IPS DF 4.7 (cell line): ENCODE measurements around the gene ARHGAP35.
"Not testable (repeated sequence)": the region's sequence is repeated elsewhere in the genome, so short reads cannot be mapped to it uniquely, and the experiment has no call there.

Experiments
- DNase-seq: peaks from one replicate; pipeline ENCODE4 v3.0.0-alpha.2; 2013; ENCODE audit warnings: low spot score; ENCODE audit errors: extremely low read depth

Gene ARHGAP35

DNA sequence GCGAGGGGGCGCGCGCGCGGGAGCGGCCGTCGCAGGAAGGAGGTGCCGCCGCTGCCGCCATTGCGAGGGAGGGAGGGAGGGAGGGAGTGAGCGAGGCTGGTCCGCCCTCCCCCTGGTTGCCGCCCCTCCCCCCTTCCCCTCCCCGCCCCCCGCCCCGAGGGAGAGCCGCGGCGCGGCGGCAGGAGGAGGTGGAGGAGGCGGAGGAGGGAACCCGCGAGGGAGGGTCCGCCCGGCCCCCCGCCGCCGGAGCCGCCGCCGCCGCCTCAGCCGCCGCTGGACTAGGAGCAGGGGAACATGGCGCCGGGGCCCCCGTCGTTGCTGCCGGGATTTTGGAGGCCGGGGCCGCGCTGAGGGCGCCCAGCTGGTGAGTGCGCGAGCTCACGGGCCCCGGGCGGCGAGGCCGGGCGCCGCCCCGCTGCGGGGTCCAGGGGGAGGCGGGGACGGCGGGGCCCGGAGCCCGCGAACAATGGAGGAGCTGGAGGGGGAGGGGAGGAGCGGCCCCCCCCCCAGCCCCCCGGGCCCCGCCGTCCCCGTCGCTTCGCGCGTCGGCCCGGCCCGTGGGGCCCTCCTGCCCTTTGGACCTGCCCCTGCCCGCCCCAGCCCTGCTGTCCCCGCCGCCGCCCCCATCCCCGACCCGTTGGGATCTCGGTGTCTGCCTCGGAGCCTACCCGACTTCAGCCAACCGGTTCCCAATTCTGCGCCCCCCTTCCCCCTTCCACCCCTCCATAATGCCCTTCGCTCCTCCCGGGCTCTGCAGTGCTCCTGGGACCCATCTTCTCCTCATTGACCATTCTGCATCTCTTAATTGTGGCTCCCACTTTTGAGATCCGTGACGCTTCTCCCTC is at the start of gene ARHGAP35:
Gene ARHGAP35 (plus strand): TSS at position 152 of the 845 bp plus-strand sequence. CDS start 57,679 bp downstream, outside the sequence.
- DNase-seq, result no peak

DNA sequence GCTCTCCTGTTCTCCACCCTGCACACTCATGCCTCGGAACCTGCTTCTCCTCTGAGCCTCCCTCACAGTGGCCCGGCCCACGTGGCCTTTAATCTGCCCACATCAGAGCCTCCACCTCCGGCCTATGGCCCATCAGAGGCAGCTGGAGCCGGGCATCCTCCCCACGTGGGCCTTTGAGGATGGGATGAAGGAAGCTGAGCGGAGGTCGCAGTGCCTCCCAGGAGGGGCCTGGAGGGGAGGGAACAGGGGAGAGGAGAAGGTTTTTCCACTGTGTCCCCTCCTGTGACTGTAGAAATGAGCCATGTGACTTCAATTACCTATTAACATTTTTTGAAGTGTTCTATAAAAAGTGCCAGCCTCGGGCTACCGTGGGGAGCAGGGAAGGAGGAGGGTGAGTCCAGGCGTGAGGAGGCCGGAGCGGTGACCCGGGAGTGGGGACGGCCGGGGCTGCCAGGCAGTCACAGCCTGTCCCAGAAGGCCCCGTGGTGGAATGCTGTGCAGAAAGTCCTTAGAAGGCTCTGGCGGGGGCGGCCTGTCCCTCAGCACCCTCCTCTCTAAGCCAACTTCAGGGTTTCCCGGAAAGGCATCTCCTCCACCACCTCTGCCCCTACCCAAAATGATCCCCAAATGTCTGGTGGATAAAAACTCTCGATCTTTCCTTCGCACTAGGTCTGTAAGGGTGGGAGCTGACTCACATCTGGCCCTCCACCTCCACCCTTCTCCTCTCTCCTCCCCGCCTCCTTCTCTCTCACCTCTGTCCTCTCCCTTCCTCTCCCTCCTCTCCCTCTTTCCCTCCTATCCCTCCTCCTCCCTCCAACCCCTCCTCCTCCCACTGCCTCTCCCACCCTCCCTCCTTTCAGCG is 47.6 kb upstream of the ARHGAP35 start:
- no peak for DNase-seq

DNA sequence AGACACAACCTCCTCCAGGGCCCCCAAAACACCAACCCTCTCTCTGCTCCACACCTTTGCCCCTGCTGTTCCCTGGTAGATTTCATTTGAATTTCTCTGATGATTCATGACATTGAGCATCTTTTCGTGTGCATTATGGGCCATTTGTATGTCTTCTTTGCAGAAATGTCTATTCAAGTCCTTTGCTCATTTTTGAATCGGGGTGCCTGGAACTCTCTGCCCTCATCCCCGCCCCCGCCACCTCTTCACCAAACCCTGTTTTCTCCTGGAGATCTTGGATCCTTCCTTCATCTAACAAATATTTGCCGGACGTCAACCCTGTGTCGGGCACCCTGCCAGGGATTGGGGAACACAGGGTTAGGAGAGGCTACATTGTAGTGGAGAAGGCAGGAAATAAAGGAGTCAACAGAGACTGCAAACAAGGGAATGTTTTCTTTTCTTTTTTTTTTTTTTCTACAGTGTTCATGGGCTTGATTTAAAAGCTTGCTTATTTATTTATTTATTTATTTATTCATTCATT is 46.9 kb upstream of the ARHGAP35 start:
- no peak for DNase-seq

DNA sequence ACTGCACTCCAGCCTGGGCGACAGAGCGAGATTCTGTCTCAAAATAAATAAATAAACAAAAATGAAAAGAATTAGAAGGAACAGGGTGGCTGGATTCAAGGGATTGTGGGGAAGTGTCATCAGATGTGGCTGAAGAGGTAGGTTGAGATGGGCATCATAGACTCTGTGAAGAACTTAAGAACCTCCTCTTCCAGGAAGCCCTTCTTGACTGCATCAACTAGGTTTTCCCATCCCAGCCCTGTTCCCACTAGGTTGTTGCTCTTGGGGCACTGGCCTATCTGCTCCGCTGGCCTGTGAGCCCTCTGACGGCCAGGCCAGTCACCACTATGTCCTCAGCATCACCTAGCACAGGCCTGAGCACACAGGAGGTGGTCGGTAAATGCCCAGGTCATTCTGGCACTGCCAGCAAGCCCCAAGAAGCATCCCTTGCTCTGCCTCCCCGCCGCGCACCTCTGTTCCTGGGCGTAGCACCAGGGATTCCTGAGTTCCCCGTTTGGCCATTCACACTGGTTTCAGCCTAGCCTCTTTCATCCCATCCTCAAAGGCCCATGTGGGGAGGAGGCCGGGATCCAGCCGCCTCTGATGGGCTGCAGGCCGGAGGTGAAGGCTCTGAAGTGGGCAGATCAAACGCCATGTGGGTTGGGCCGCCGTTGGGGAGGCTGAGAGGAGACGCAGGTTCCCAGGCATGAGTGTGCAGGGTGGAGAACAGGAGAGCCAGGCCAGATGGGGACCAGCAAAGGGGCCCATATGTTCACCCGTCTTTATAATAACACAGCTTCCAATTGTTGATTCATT is 44.8 kb upstream of the ARHGAP35 start:
- no peak for DNase-seq

DNA sequence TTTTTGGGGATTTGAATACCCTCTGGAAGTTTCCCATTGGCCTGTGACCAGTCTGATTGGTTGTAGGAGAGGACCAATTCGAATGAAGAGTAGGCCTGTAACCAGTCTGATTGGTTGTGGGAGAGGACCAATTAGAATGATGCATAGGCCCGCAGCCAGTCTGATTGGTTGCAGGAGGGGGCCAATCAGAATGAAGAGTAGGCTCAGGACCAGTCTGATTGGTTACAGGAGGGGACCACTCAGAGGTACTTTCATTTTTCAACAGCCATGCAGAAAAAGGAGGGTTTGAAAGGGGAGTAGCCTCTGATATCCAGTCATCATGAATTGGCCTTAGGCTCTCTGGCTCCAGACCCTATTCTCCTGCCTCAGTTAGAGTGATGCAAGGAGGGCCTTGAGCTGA is 42.0 kb upstream of the ARHGAP35 start:
- no peak for DNase-seq

DNA sequence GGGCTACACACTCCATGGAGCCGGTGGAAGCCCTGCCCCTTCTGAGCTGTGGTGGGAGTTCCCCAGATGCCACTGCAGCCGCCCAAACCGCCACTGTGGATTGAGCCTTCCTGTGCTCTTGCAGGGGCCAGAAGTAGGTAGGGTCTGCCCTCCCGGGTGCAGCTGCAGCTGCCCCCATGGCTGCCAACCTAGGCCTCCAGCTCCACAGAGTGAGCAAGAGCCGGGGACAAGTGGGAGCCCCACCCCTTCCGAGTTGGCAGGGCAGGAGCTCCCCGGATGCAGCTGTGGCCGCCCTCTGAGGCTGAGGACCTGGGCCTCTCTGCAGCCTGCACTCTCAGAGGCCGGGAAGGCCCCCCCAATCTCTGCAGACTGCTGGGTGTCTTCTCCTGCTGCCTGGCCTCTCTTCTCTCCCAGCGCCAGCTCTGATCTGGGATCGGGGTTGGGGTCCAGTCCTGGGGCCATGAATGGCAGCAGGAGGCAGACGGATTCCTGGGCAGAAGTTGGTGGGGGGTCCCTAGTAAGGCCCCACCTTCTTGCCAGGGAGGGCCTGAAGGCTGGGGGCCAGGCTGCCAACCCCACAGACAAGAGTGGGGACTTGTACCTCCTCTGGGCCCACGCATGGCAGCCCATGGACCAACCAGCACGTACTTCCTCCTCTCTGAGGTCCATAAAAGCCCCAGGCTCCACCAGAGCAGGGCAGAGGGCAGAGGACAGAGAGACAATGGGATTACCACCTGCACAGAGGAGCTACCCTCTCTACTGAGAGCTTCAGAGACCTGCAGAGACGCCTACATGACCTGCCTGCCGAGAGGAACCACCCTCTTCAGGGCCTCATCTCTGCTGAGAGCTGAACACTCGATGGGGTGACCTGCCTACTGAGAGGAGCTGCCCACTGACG is 39.0 kb upstream of the ARHGAP35 start:
- DNase-seq, result no peak

DNA sequence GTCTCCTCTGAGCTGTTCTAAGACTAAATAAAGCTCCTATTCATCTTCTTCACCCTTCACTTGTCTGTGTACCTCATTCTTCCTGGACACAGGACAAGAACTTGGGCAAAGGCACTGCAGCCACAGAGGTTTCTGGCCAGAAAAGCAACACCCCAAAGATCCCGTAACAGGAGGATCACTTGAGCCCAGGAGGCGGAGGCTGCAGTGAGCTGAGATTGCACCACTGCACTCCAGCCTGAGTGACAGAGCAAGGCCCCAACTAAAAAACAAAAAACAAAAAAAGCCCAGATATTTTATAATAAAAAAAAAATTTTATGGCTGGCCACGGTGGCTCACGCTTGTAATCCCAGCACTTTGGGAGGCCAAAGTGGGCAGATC is 38.4 kb upstream of the ARHGAP35 start:
- DNase-seq, result not testable (repeated sequence)

DNA sequence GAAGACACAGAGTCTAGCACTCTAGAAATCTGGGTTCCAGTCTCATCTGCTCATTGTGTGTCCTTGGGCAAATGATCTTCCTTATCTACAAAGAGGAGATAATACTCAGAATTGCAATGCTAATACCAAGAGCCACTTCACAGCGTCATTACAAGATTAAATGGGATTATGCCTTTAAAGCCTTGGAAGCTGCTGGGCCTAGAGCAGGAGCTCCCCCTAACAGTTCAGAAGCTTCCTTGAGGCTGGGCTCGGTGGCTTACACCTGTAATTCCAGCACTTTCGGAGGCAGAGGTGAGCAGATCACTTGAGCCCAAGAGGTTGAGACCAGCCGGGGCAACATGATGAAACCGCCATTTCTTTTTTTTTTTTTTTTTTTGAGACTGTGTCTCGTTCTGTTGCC is 37.7 kb upstream of the ARHGAP35 start:
- no peak for DNase-seq

DNA sequence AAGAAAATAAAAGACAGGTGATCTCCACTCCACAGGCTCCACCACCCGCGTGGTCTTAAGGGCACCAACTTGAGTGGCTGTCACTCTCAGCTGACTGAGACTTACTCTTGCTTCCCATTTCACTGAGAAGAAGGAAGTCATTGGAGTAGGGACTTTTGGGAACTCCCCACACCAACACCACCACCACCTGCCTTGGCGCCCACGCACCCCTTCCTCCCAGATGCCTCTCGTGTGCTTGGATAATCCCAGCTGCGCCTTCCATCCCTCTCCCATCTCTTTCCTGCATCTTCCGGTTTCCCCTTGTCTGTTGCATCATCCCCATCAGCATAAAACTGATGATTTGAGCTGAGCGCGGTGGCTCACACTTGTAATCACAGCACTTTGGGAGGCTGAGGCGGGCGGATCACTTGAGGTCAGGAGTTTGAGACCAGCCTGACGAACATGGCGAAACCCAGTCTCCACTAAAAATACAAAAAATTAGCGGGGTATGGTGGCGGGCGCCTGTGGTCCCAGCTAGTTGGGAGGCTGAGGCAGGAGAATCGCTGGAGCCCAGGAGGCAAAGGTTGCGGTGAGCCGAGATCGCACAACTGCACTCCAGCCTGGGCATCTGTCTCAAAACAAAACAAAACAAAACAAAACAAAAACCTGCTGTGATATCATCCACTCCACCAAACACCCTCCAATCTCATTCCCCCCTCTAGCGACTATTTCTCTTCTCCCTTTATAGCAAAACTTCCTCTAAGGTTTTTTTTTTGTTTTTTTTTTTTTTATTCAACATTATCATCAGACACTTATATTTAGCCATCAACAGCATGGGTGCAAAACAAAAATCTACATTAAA is 35.7 kb upstream of the ARHGAP35 start:
- DNase-seq, result no peak

DNA sequence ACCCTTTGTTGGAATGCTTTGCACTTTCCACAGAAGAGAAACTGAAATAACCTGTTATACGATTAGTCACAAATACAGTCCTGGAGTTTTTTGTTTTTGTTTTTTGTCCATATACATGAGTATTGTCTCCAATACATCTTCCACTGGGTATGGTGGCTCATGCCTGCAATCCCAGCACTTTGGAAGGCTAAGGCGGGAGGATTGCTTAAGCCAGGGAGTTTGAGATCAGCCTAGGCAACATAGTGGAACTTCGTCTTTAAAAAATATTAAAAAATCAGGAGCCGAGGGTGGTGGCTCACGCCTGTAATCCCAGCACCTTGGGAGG is 35.1 kb upstream of the ARHGAP35 start:
- DNase-seq, result no peak

DNA sequence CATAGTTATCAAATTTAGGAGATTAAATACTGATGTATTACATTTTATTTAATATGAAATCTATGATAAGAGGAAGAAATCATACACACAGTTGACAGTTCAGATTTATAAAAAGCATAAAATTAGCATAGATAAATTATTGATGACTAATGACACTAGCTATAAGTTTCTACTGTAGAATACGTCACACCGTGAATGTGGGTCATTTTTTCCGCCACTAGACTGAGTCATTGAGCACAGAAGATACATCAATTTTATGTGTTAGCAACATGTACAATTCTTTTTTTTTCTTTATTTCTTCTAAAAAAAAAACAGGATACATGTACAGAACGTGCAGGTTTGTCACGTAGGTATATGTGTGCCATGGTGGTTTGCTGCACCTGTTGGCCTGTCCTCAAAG is 32.3 kb upstream of the ARHGAP35 start:
- DNase-seq, result no peak

DNA sequence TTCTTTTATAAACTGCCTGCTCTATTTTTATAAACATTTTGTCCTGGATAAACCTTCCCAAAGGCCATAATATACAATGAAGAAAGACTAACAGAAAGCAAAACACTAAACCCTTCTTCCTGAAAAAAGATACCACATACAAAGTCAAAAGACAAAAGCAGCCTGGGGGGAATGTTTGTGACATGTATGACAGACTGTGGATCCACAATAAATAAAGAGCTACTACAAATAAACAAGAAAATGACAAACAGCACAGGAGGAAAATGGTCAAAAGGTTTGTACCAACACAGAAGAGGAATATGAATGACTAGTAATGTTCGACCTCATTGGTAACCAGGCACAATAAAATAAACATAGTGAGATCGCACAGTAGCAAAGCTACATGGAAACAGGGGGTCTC is 29.9 kb upstream of the ARHGAP35 start:
- DNase-seq, result no peak

DNA sequence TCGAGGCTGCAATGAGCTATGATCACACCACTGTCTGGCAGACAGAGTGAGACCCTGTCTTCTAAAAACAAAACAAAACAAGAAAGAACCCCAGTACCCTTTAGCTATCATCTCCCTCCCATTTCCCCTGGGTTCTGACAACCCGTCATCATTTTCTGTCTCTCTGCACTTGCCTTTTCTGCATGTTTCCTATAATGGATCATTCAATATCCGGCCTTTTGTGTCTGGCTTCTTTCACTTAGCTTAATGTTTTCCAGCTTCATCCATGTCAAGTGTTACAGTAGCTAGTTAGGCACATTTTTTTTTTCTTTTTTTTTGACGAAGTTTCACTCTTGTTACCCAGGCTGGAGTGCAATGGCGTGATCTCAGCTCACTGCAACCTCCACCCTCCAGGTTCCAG is 26.7 kb upstream of the ARHGAP35 start:
- no peak for DNase-seq

DNA sequence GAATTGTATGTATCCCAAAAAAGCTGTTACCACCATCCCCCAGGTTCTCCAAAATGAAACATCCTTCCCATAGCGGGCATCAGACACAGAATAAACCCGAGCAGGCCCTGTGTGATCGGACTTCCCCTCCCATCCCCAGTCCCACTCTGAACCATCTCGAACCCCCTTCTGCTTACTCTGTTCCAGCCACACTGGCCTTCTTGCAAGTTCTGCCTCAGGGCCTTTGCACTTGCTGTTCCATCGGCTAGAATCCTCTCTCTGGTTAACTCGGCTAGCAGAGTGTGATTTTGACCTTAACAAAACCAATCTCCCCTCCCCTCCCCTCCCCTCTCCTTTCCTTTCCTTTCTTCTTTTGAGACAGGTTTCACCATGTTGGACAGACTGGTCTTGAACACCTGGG is 25.8 kb upstream of the ARHGAP35 start:
- DNase-seq, result no peak

DNA sequence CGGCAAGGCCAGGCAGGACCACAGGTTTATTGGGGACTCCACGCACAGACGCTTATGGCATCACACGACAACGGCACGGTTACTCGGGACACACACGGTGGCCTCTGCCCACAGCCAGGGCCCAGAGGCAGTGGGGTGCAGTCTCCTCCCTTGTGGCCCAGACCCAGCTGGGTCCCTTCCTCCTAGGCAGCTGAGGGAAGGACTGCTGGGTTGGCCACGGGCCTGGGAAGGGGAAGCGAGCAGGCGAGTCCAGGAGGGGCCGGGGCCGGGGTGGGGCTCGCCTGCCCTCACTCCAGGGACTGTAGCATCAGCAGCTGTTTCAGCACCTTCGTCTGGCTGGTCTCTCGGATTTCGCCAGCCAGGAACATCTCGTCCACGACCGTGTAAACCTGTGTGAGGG is 22.6 kb upstream of the ARHGAP35 start:
- no peak for DNase-seq

DNA sequence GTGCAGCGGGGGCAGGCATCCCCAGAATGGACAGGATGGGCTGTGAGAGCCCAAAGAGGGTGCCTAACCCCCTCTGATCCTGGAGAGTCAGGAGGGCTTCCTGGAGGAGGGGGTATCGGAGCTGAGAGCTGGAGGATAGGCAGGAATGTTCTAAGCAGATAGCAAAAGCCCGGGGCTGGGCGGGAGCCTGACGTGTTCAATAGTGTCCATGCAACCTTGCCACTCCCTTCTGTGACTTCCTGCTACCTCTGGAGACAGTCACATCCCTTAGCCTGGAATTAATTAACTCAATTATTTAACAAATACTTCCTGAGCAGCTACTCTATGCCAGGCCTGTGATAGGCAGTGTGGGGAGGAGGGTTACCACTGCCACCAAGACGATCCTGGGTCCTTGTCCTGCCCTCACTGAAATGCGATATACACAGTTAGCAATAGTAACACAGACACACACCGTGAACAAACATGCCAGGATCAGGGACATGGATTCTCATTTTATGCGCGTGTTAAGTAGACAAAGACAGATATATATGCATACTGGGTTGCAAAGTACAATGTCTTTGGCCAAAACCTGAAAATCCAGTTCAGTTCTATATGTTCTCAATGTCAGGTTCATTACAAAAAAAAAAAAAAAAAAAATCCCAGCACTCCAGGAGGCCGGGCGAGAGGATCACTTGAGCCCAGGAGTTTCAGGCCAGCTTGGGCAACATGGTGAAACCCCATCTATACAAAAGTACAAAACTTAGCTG is 20.9 kb upstream of the ARHGAP35 start:
- DNase-seq, result no peak

DNA sequence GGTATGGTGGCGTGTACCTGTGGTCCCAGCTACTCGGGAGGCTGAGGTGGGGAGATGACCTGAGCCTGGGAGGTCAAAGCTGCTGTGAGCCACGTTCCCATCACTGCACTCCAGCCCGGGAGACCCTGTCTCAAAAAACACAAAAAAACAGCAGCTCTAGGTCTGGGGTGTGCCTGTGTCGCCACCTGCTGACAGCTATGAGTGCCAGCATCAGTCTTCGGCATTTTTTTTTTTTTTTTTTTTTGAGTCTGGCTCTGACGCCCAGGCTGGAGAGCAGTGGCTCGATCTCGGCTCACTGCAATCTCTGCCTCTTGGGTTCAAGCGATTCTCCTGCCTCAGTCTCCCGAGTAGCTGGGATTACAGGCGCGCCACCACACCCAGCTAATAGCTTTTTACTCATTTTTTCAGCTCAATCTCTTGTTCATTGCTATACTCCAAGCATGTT is 20.3 kb upstream of the ARHGAP35 start:
- no peak for DNase-seq

DNA sequence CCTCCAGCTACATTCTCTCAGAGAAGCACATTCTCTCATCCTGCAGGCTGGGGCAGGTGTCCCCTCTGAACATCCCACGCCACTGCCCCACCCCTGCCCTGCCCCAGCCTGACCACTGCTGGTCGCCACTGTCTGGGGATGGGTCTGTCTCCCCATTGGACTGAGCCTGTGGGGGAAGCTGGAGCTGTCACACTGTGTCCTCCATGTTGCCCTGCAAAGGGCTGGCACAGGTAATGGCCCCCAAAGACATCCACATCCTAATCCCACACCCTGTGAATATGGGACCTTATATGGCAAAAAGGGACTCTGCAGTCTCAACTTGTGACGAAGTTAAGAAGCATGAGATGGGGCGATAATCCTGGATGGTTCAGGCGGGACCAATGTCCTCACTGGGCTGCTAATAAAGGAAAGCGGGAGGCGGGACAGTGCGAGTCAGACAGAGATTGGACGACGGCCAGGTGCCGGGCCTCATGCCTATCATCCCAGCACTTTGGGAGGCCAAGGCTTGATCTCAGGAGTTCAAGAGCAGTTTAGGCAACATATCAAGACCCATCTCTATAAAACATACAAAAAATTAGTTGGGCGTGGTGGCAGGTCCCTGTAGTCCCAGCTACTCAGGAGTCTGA is 19.2 kb upstream of the ARHGAP35 start:
- no peak for DNase-seq
